PFSK-1 (cell line): ENCODE measurements around the gene RTN4RL2.

Source experiments
- FOXP2 ChIP-seq: optimal IDR thresholded peaks from 2 replicates; pipeline ENCODE3; 2011; ENCODE audit warnings: borderline replicate concordance, control low read depth, inconsistent platforms; ENCODE audit not compliant: insufficient read depth; ENCODE audit errors: extremely low read length, extremely low read depth
- POLR2AphosphoS5 ChIP-seq: IDR thresholded peaks from 2 replicates; pipeline ENCODE4 v1.6.1; 2012; ENCODE audit warnings: low read depth, mild to moderate bottlenecking, control low read depth, low read length, moderate library complexity
- REST ChIP-seq, 2 experiments: IDR thresholded peaks; 2 replicates each; pipeline versions ENCODE4 v1.6.1 to v1.8.0; 2011 to 2012; ENCODE audit warnings: low read depth in 2 of 2, low read length in 2 of 2, control low read depth in 1 of 2, inconsistent platforms in 1 of 2, mild to moderate bottlenecking in 1 of 2, moderate library complexity in 1 of 2; ENCODE audit not compliant: insufficient read depth in 1 of 2
- SIN3A ChIP-seq: IDR thresholded peaks from 2 replicates; pipeline ENCODE4 v1.6.1; 2012; ENCODE audit warnings: mild to moderate bottlenecking, low read length, moderate library complexity, borderline replicate concordance; ENCODE audit not compliant: insufficient read depth
- TAF1 ChIP-seq: IDR thresholded peaks from 2 replicates; pipeline ENCODE4 v1.6.1; 2012; ENCODE audit warnings: low read length, control low read depth, borderline replicate concordance; ENCODE audit not compliant: insufficient read depth

Gene RTN4RL2

GRCh38 chr11:57458410-57459163 lies 1.7 kb upstream of the RTN4RL2 start:
- TF ChIP-seq REST (IDR thresholded peaks at IDR 0.05; ENCODE audit: insufficient read depth in 1 of 2, low read depth in 2 of 2, low read length in 2 of 2): no peak
- TF ChIP-seq TAF1: no peak
- TF ChIP-seq FOXP2: no peak
- no peak for TF ChIP-seq SIN3A
- no peak for TF ChIP-seq POLR2AphosphoS5

GRCh38 chr11:57459164-57460021 lies 935 bp upstream of the RTN4RL2 start:
- no peak for TF ChIP-seq REST (IDR thresholded peaks at IDR 0.05; ENCODE audit: insufficient read depth in 1 of 2, low read depth in 2 of 2, low read length in 2 of 2)
- no peak for TF ChIP-seq POLR2AphosphoS5
- no peak for TF ChIP-seq SIN3A
- no peak for TF ChIP-seq FOXP2
- TF ChIP-seq TAF1: no peak

- TF ChIP-seq POLR2AphosphoS5 (no peak), REST (IDR thresholded peaks at IDR 0.05; ENCODE audit: insufficient read depth in 1 of 2, low read depth in 2 of 2, low read length in 2 of 2) (no peak), TAF1 (no peak), FOXP2 (no peak), SIN3A (no peak)
Observed at GRCh38 chr11:57460758-57461749, 726 bp downstream of the RTN4RL2 start.

GRCh38 chr11:57461841-57462489 lies 1.6 kb downstream of the RTN4RL2 start:
- no peak for TF ChIP-seq TAF1
